ENCODE results near the gene LRP1B.

DNA sequence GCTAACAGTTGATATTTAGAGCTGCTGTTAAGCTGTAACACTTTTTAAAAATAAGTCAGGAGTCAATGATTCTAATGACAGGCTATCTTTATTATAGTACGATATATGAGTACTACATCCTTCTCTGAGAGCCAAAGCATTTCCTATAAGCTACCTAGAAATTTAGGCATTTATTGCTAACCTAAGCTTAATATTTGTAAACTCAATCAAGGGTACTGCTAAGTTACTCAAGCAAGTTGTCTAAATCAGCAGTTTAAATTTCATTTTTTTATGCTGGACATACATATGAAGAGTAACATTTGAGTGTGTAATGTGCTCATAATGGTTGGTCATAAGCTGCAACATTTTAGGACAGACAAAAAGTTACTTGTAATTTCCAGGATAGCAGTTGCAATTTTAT lies 1774.1 kb downstream of the LRP1B start:
- TF ChIP-seq CTCF (IDR thresholded peaks at IDR 0.05) (no peak), POLR2A (IDR thresholded peaks at IDR 0.05) (no peak)

All from Peyer's patch (tissue), 4 donors.